Measurements from ENCODE around the gene SLC6A12.

- no peak for TF ChIP-seq ZNF148 (tag by site-specific recombination; IDR thresholded peaks at IDR 0.05; ENCODE audit: borderline replicate concordance)
- no peak for TF ChIP-seq ZNF830 (tag by site-specific recombination; IDR thresholded peaks at IDR 0.05; ENCODE audit: low read depth)
These were observed 24.2 kb upstream of the SLC6A12 start for GRCh38 chr12:238116-238515.
